ENCODE results near the gene FOXK1.
"Not testable (repeated sequence)": the region's sequence is repeated elsewhere in the genome, so short reads cannot be mapped to it uniquely, and the experiment has no call there.

The FOXK1 gene

DNA sequence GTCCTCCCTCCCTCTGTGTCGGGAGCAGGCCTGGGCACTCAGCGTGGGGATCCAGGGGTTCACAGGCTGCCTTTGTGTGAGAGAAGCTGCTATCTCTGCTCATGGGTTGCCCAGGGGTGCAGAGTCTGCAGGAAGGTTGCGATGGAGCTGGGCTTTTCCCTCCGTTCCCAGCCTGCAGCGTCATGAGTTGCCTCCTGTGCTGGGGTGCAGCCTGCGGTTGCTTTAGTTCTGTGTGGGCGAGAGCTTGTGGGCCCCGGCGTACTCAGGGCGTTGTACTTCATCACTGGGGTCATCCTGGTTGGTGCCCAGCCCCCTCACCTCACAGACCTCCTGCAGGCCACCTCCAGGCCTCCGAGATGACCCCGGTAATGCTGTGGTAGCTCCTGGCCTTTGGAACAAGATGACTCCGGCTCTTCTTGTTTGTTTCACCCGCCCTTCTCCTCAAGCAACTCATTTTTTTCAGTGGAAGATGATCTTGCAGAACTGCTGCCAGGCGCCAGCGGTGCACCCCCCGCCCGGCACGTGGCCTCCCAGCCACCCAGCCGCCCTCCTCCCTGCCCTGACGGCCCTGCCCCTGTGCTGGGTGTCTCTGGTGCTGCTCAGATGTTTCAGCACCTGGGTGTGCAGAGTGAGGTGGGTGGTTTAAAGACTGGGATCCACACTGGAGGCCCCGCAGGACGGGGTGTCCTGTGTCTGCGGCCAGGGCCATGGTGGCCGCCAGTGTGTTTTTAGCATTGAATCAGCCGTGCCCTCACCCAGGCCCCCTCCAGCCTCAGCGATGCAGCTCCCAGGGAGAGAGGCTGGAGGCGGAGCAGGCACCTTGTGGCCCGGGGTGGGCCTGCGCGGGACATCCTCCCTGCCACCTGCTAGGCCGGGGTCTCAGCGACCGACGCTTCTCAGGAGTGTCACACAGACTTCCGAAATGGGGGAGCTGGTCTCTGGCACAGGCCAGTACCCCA lies 100.5 kb downstream of the FOXK1 start:
- in situ Hi-C loops (cut with MboI; ENCODE audit: low sequenced_read_pairs) = no loop called here

DNA sequence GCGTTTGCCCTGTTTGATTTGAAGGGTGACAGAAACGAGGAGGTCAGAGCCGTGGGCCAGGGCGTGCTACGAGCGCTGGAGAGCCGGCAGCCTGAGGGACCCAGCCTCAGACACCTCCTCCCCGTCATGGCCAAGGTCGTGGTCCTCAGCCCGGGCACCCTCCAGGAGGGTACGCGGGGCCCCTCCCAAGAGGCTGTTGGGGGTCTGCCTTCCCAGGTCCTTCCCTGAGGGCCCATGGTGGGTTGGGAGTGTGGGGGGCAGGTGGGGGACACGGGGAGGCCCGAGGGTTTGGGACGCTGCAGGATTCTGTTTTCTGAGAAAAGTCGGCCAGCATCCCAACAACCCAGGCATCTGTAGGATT lies 101.2 kb downstream of the FOXK1 start:
- in situ Hi-C loops (cut with MboI; ENCODE audit: low sequenced_read_pairs) = no loop called here

DNA sequence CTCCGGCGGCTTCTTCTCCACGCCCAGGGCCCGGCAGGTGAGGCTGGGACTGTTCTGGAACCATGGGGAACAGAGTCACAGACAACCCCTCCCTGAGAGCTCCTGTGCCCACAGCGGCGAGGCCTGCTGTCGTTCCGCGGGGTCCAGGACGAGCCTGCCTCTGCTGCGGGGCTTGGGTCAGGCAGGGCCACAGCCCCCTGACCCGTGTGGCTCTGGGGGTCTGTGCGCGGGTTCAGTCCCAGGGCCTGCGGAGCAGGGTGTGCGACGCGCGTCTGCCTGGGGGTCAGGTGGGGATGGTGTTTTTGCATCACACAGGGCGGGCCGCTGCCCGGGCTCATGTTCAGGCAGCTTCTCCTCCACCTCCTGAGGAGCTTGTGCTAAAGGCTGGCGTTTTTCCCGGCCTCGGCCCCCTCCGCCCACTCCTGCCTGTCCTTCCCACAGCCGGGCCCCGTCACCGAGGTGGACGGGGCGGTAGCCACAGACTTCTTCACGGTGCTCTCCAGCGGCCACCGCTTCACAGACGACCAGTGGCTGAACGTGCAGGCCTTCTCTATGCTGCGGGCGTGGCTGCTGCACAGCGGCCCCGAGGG lies 101.8 kb downstream of the FOXK1 start:
- in situ Hi-C loops (cut with MboI; ENCODE audit: low sequenced_read_pairs) = no loop called here

DNA sequence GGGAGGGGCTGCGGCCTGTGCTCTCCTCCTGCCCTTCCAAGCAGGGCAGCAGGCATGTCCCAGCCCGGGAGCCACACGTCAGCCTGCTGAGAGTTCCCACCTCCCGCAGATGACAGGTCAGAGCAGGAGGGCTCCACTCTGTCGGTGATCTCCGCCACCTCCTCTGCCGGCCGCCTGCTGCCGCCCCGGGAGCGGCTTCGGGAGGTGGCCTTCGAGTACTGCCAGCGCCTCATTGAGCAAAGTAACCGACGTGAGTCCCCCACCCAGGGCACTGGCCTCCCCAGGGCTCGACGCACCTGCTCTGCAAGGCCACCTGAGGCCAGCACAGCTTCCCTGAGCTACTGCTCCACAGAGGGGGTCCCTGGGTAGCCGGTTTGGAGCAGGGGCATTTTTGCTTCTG lies 102.7 kb downstream of the FOXK1 start:
- in situ Hi-C loops (cut with MboI; ENCODE audit: low sequenced_read_pairs) = no loop called here

DNA sequence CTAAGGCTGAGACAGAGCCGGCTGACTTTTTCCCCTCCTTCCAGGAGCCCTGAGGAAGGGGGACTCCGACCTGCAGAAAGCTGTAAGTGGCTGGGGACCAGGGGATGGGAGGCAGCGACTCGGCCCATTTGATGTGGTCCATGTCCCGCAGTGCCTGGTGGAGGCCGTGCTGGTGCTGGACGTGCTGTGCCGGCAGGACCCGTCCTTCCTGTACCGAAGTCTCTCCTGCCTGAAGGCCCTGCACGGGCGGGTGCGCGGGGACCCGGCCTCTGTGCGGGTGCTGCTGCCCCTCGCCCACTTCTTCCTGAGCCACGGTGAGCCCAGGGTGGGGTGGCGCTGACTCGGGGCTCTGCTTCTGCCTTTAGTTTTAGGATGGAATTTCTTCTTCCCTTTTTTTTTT lies 103.3 kb downstream of the FOXK1 start:
- in situ Hi-C loops (cut with MboI; ENCODE audit: low sequenced_read_pairs) = no loop called here

DNA sequence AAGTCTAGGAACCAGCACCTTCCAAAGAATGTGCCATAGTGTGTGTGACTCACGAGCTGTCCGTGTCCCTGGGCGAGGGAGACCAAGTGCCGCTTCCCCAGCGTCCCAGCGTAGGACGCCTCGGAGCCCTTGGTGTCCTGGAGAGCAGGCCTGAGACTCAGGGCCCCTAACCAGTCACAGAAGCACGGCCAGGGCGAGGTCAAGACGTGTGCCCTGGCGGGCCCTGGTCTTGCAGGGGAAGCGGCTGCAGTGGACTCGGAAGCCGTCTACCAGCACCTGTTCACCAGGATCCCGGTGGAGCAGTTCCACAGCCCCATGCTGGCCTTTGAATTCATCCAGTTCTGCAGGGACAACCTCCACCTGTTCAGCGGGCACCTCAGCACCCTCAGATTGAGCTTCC lies 103.9 kb downstream of the FOXK1 start:
- in situ Hi-C loops (cut with MboI; ENCODE audit: low sequenced_read_pairs) = no loop called here

DNA sequence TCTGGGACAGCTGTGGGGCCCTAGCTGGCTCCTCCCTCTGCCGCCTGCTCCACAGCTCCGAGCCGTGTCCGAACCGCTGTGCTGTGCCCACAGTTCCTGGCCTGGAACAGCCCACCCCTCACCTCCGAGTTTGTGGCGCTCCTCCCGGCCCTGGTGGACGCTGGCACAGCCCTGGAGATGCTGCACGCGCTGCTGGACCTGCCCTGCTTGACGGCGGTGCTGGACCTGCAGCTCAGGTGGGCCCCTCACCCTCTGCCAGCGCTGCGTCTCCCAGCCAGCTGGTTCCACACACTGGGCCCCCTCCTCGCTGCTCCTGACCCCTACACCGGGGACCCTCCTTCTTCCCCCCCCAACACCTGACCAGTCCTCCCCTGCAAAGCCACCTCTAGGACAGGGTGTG lies 105.4 kb downstream of the FOXK1 start:
- in situ Hi-C loops (cut with MboI; ENCODE audit: low sequenced_read_pairs) = no loop called here

DNA sequence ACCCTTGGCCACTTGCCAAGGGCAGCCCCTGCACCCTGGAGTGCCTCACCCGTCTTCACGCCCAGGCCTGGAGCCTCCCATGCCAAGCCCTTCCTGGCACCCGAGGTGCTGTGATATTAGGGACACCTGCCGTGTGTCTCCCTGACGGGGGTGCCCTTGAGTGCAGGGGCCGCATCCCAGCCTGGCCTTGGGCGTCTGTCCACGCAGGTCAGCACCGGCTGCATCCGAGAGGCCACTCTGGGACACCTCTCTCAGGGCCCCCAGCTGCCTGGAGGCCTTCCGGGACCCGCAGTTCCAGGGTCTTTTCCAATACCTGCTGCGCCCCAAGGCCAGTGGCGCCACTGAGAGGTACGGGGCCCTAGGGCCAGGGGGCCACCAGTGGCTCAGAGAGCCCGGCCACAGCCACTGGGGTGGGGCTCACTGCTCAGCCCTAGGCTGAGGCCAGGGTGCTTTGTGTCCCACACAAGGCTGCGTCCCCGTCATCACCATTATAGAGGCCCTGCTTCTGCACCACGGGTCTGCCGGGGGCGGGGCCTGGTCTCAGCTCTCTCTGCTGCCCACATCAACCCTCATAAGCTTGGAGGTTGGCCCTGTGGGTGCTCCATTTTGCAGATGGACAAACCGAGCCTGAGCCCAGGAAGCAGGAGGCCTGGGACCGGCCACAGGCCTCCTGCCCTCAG lies 106.0 kb downstream of the FOXK1 start:
- in situ Hi-C loops (cut with MboI; ENCODE audit: low sequenced_read_pairs) = no loop called here

DNA sequence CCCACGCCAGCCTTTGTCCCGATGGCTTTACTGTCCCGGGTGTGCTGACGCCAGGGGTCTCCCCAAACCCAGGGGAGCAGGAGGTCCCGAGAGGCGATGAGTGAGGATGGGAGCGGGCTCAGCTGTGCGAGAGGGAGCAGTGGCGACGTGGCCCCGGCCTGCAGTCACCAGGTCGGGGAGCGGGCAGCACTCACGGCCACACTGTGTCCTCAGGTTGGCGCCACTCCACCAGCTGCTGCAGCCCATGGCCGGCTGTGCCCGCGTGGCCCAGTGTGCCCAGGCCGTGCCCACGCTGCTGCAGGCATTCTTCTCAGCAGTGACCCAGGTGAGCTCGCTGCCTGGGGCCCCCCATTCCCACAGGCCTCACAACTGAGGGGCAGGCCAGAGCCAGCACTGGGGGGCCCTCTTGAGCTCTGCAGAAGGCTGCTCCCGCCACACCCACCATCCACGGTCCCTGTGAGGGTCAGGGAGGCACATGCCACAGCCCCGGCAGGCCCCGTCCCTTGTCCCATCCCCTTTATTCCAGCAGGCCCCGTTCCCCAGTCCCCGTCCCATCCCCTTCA lies 106.6 kb downstream of the FOXK1 start:
- in situ Hi-C loops (cut with MboI; ENCODE audit: low sequenced_read_pairs) = no loop called here

DNA sequence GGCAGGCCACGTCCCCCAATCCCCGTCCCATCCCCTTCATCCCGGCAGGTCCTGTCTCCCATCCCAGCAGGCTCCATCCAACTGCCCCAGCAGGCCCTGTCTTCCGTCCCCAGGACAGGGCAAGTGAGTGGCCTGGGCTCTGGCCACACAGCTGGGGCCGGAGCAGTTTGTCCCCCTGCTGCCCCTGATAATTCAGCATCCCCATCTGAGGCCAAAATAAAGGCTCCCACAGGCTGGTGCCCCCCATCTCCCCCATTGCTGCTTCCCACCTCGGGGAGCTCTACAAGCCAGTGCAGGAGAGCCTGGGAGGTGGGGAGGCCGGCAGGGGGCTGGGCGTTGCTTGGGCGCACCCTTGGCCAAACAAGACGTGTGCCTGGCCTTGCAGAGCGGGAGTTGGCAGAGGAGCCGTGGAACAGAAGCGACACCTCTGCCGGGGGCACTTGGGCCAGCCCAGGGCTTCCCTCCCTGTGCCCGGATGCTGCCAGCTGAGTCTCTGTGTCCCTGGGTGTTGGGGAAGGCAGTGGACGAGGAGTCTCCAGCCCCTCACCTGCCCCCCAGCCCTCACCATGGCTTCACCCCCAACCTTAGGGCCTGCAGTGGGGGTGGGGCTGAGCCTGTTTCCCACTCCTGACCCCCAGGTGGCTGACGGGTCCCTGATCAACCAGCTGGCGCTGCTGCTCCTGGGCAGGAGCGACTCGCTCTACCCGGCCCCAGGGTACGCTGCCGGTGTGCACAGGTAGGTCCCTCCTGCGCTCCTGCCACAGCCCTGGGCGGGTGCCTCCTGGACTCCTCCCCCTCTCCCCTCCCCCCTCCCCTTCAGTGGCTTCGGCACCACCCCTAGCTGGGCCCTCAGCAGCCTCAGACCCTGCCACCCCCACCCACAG lies 107.3 kb downstream of the FOXK1 start:
- in situ Hi-C loops (cut with MboI; ENCODE audit: low sequenced_read_pairs) = no loop called here

DNA sequence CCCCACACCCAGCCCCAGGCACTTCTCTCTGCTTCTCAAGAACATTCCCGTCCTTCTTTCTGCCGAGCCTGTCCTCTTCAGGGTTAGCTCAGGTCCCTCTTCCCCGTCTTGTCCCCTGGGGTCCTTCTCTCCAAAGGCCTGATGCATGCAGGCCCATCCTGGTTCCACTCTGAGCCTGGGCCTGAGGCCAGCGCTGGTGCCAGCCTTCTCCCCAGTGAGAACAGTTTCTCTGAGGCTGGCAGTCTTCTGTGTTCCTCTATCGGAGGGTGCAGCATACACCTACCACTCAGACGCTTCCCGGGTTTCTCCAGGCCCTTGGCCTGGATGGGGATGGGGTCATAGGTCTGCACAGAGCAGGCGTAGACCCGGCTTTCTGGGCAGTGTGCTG lies 108.0 kb downstream of the FOXK1 start:
- in situ Hi-C loops (cut with MboI; ENCODE audit: low sequenced_read_pairs) = no loop called here

DNA sequence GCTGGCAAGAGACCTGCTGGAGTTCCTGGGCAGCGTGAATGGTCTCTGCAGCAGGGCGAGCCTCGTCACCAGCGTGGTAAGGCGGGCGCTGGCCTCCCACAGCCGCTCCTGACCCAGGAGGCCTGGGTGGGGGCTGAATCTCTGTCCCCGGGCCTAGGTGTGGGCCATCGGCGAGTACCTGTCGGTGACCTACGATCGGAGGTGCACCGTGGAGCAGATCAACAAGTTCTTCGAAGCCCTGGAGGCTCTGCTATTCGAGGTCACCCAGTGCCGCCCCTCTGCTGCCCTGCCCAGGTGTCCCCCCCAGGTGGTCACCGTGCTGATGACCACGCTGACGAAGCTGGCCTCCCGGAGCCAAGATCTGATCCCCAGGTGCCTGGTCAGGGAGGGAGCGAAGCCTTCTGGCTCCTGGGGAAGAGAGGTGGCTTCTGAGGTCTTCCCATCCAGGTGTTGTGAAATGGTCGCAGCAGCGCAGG lies 108.5 kb downstream of the FOXK1 start:
- in situ Hi-C loops (cut with MboI; ENCODE audit: low sequenced_read_pairs) = no loop called here

DNA sequence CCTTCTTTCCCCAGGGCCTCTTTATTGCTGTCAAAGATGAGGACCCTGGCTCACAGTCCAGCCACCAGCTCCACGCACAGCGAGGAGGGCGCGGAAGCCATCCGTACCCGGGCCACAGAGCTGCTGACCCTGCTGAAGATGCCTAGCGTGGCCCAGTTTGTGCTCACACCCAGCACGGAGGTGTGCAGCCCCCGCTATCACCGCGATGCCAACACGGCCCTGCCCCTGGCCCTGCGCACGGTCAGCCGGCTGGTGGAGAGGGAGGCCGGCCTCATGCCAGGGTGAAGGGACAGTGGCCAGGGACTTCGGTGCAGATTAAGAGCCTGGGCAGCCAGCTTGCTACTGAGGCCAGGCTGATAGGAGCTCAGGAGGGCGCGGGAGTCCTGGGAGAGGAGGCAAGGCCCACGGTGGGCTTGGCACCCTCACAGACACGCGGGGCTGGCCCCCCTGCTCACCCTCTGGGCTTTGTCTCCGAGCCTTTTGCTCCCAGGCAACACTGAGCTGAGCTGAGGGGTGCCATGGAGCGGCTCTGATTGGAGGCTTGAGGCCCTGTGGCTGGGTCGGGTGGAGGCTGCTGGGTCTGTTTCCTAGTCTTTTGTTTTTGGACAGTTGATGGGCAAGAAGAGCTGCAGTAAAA lies 109.1 kb downstream of the FOXK1 start:
- in situ Hi-C loops (cut with MboI; ENCODE audit: low sequenced_read_pairs) = no loop called here

DNA sequence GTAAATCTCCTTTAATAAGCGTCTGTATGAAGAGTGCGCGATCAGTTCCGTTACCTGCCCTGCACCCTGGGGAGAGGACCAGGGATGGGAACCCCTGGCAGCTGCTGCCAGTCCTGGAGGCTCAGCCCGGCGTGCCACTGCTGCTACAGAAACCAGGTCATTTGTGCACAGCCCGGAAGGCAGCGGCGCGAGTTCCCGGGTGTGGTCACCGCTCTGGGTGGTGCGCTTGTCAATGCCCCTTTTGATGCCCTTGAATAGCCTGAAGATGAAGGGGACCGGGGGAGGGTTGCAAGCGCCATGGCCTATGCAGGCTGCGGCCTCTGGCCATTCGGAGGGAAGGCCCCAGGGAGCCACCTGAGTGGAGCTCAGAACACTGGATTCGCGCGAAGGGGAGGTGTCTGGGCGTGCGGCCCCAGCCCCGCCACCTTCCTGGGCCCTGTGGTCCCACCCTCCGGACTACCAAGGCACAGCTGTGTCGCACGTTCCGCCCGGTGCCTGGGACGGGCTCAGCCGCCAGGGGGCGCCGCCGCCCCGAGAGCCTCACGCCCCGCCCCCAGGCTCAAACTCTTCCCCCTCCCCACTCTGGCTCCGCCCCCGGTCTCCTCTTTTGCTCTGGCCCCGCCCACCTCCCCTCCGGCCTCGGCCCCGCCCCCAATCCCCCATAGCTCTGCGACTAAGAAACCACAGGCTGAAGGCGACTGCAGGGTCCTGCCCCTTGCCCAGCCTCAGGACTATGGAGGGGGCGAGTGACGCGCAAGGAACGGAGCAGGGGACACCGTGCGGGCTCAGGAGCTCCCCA lies 109.8 kb downstream of the FOXK1 start:
- in situ Hi-C loops (cut with MboI; ENCODE audit: low sequenced_read_pairs) = no loop called here

DNA sequence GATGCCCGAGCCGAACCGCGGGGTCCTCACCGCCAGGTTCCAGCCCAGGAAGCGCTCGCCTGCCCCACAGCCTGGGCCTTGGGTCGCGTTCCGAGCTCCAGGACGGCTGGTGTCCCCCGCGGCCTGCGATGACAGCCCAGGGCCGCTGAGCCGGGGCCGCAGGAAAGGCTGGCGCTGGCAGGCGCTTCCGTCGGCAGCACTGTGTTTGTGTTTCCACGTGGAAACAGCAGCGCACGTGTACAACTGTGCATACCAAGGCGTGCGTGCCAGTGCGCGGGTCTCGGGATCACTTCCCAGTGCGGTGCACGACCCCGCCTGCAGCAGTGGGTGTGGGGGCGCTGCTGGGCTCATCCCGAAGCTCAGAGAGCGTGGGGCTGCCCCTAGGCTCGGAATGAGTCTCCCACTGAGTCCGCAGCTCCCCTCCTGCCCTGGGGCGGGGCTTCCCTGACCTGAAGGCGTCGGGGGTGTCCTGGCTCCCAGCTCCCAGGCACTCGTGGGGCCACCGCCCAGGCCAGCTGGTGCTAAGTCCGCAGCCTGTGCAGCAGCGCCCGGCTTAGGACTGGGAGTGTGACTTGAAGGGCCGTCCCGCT lies 110.5 kb downstream of the FOXK1 start:
- in situ Hi-C loops (cut with MboI; ENCODE audit: low sequenced_read_pairs) = no loop called here

DNA sequence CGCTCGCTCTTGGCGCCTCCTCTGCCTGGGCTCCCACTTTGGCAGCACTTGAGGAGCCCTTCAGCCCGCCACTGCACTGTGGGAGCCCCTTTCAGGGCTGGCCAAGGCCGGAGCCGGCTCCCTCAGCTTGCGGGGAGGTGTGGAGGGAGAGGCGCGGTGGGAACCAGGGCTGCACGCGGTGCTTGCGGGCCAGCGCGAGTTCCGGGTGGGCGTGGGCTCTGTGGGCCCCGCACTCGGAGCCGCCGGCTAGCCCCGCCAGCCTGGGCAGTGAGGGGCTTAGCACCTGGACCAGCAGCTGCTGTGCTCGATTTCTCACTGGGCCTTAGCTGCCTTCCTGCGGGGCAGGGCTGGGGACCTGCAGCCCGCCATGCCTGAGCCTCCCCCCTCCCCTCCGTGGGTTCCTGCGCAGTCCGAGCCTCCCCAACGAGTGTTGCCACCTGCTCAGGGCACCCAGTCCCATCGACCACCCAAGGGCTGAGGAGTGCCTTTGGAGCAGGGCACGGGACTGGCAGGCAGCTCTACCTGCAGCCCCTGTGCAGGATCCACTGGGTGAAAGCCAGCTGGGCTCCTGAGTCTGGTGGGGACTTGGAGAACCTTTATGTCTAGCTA lies 111.4 kb downstream of the FOXK1 start:
- in situ Hi-C loops (cut with MboI; ENCODE audit: low sequenced_read_pairs) = not testable (repeated sequence)

DNA sequence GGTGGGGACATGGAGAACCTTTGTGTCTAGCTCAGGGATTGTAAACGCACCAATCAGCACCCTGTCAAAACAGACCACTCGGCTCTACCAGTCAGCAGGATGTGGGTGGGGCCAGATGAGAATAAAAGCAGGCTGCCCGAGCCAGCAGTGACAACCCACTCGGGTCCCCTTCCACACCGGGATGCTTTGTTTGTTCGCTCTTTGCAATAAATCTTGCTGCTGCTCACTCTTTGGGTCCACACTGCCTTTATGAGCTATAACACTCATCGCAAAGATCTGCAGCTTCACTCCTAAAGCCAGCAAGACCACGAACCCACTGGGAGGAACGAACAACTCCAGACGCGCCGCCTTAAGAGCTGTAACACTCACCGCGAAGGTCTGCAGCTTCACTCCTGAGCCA lies 112.1 kb downstream of the FOXK1 start:
- in situ Hi-C loops (cut with MboI; ENCODE audit: low sequenced_read_pairs) = not testable (repeated sequence)

DNA sequence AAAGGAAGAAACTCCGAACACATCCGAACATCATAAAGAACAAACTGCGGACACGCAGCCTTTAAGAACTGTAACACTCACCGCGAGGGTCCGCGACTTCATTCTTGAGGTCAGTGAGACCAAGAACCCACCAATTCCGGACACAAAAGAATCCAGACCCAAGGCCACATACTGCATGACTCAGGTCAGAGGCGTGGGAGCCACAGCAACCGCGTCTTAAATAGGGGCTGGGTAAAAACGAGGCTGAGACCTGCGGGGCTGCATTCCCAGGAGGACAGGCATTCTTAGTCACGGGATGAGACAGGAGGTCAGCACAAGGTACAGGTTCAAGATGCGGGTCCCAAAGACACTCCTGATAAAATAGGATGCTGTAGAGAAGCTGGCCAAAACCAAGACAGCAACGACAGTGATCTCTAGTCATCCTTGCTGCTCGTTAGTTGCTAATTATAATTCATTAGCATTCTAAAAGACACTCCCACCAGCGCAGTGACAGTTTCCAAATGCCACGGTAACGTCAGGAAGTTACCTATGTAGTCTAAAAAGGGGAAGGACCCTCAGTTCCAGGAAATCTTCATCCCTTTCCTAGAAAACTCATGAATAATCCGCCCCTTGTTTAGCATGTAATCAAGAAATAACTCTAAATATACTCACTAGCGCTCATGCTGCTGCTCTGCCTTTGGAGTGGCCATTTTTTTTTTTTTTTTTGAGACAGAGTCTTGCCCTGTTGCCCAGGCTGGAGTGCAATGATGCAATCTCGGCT lies 112.7 kb downstream of the FOXK1 start:
- in situ Hi-C loops (cut with MboI; ENCODE audit: low sequenced_read_pairs) = no loop called here
